GM18526 (cell line): ENCODE measurements around the gene ETV4.

Source experiments
- POLR2A ChIP-seq: IDR thresholded peaks from 3 replicates; pipeline ENCODE4 v1.6.1; 2011; ENCODE audit not compliant: insufficient read length; ENCODE audit errors: extremely low read depth

ETV4 gene

DNA sequence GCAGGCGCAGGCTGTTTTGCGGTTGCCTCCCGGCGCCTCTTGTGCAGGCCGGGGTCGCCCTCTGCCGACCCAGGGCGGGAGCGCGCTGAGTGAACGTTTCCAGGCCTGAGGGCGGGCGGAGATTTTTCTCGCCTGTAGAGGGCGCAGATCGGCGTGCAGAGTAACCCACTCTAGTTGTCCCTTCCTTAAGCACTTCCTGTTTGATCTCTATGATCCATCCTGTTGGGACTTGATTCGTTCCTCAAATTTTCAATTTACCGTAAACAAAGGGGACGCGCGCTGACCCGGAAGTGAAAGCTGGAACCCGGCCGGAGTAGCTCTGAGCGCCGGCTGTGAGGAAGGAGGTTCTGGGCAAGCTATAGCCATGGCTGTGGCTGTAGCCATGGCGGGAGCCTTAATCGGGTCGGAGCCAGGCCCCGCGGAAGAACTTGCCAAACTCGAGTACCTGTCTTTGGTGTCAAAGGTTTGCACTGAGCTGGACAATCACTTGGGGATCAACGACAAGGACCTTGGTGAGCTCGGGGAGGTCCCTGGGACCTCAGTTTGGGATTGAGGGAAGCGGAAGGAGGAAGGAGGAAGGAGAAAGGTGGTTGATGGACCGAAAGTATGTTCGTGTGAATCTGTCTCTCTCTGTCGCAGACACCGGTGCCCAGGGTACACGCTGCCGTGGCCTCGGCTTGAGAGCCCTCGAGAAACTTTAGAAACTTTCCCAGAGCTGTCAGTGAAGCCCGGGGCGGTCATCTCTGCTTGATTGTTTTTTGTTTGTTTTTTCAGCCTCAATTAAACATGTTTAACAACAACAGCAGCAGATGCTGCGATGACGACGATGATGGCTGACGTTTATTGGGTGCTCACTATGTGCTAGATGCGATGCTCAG lies 62.2 kb downstream of the ETV4 start, which contains the start of gene DHX8:
DHX8 (plus strand) TSS at position 302 of the 878 bp plus-strand sequence; CDS start at position 365, 63 bp downstream.
- TF ChIP-seq POLR2A, result peak; percentile 87

GRCh38 chr17:43482103-43483012 lies 63.8 kb downstream of the ETV4 start:
- TF ChIP-seq POLR2A, result no peak

- TF ChIP-seq POLR2A, result no peak
Observed at GRCh38 chr17:43479948-43480347, 66.2 kb downstream of the ETV4 start.
